ENCODE results near the gene SPEF1.

The SPEF1 gene

DNA sequence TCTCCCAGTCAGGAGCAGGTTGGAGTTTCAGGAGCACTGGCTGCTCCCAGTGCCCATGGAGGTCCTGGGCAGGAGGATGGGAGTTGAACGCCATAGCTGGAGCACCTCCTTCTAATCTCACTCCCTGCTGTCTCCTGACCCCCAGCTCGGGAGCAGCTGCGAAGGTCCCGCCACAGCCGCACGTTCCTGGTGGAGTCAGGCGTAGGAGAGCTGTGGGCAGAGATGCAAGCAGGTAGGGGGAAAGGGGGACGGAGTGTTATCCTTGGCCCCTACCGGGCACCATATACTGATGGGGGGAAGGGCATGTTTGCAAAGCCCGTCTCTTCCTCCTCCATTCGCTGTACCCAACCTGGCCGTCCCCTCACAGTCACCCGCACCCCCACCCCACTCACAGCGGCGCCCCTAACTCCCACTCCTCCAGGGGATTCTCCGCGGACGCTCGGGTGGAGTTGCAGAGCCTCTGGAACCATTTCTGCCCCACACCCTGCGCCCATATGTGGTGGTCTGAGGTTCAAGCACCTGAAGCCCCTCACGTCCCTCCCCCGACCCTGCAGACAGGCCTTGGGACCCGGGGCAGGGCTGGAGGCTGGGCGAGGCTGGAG is 32.1 kb downstream of the SPEF1 start:
- DNase-seq (ENCODE audit: low read depth in 2 of 2) = no peak

DNA sequence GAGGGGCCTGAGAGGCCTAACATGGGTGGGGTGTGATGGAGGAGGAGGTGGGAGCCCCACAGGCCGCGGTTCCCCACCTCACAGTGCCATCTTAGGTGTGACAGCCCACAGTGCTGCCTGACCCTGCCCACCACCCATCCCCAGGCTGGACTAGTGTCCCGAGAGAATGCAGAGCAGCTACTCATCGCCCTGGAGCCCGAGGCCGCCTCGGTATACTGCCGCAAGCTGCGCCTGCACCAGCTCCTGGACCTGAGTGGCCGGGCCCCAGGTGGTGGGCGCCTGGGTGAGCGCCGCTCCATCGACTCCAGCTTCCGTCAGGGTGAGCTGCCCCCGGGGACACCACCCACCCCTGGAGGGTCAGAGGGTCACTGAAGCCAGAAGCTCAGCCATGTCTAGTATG is 33.2 kb downstream of the SPEF1 start:
- no peak for DNase-seq (ENCODE audit: low read depth in 2 of 2)

DNA sequence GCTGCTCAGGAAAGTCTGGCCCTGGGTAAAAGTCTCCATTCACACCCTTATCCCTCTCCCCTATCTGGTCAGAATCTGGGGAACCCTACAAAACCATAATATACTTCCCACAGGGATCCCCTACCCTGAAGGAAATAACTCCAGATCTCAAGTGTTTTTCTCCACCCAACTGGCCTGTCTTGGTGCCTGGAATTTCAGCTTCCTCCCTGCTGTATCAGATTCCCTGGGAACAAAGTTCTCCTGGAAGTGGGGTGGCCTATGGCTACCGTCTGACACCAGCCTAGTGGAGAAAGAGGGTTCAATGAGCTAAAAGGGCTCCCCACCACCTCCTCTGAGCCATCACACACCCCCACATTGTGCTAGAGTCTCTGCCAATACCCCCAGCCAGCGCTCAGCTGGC is 33.8 kb downstream of the SPEF1 start:
- DNase-seq (ENCODE audit: low read depth in 2 of 2) = no peak

DNA sequence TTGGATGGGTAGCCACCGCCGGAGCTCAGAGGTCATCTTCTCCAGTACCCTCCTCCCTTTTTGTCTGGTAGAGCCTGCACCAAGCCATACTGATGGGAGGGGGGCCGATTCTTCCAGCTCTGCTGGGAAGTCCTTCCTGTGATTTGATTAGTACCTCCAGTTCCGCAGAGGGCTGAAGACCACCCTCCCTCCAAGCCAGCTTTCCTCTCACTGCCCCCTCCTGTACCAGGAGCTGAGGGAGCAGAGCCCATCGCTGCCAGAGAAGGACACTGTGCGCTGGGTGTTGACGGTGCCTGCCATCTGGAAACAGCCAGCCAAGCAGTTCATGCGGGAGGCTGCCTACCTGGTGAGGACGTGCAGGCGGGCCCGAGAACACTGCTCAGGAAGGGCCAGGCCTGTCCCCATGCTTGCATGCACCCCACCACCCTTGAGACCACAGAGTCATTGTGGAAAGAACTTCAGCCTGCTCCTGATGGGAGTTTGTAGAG is 35.5 kb downstream of the SPEF1 start:
- DNase-seq (ENCODE audit: low read depth in 2 of 2) = no peak

DNA sequence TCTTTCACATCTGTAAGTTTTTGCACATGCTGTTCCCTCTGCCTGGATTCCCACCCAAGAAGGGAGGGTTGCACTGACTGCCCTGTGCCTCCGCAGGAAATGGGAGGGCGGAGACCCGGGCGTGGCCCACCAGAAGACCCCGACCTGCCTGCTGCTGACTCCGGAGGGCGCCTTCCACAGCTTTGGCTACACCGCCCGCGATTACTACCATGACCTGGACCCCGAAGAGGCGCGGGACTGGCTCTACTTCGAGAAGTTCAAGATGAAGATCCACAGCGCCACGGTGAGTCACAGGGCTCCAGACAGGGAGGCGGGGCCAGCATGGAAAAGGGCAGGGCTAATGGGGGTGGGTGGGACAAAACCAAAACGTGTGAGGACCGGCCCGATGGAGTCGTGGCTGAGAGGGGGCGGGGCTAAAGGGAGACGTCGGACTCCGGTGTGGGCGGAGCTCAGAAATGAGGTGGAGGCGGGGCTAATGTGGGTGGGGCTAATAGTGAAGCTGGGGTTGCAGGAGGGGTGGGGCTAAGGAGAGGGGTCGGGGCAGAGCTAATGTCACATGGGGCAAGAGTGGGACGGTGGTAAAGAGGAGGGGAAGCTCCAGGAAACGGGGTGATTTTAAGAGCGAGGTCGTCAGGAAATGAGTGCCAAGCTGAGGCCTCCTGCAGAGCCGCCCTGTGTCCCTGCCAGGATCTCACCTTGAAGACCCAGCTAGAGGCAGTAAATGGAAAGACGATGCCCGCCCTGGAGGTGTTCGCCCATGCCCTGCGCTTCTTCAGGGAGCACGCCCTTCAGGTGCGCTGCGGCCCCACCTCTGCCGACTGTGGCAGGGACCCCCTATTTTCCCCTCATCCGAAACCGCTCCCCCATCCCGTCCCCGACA is 36.2 kb downstream of the SPEF1 start:
- DNase-seq (ENCODE audit: low read depth in 2 of 2) = peak; percentile 37 to 59

DNA sequence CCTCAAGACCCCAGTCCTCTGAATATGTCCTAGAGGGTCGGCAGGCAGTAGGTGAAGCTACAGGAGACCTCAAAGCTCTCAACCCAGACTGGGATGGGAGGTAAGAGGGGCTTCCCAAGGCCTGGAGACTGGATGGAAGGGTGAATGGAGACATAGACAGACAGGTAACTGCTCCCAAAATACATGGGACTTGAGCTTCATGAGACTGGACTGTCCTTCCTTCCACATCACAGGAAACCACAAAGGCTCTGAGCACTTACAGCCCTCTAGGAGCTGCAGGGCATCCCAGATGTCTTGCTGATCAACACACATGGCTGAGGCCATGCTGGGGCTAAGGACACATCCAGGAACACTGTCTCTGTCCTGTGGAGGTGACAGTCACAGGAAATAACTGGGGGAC is 37.2 kb downstream of the SPEF1 start:
- DNase-seq (ENCODE audit: low read depth in 2 of 2) = no peak

DNA sequence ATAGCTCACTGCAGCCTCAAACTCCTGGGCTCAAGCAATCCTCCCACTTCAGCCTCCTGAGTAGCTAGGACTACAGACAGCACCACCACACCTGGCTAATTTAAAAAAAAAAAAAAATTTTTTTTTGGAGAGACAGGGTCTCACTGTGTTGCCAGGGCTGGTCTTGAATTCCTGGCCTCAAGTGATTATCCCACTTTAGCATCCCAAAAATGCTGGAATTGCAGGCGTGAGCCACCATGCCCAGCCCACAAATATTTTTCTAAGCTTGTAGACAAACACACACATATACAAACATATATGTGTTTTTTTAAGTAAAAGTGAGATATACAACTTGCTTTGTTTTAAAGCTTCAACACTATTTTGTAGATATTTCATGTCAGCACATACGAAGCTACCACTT is 38.0 kb downstream of the SPEF1 start:
- no peak for DNase-seq (ENCODE audit: low read depth in 2 of 2)

DNA sequence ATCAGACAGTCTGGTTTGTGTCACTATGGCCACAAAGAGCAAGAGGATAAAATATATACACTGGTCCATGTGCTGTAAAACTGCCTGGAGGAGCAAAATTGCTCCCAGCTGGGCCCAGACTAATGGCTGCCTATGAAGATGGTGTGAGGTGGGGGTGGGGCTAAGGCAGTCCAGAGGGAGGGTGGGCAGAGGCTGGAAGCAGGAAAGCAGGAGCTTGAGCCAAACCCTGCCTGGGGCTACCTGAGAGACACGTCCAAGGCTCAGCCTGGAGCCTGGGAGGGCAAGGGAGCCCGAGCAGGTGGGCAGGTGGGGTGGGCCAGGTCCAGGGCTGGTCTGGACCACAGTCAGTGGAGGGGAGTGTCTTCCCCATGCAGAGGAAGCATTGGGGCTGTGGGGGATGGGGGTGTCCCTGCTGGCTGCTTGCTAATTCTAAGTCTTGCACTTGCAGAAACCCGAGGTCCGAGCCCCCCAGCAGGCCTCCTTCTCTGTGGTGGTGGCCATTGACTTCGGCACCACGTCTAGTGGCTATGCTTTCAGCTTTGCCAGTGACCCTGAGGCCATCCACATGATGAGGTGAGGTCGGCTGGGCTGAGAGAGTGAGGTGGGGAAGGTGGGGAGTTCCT is 39.3 kb downstream of the SPEF1 start:
- DNase-seq (ENCODE audit: low read depth in 2 of 2) = no peak

DNA sequence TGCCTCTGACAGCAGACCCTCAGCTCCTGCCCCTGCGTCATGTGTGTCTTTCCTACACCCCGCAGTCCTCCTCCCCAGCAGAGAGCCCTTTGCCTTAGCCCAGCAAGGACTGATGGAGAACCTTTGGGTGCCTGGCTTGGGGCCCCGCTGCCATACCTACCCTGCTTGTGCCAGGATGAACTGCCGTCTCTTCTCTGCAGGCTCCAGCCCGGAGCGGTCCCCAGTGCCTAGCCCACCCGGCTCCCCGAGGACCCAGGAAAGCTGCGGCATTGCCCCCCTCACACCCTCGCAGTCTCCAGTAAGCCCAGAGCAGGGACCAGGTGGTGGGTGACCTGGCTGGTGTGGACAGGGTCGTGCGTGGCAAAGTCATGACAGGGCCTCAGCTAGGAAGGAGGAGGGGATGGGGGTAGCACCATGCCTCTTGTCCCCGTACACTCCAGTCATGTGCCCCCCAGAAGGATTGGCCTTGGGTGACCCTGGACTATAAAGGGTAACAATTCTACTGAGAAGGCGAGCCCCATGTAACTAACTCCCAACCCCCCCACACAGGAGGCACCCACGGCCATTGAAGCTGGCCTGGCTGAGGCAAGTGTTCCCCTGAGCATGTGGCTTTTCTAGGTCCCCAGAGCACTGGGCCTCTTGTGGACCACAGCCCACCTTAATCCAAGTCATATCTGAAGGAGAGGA is 40.5 kb downstream of the SPEF1 start:
- no peak for DNase-seq (ENCODE audit: low read depth in 2 of 2)

DNA sequence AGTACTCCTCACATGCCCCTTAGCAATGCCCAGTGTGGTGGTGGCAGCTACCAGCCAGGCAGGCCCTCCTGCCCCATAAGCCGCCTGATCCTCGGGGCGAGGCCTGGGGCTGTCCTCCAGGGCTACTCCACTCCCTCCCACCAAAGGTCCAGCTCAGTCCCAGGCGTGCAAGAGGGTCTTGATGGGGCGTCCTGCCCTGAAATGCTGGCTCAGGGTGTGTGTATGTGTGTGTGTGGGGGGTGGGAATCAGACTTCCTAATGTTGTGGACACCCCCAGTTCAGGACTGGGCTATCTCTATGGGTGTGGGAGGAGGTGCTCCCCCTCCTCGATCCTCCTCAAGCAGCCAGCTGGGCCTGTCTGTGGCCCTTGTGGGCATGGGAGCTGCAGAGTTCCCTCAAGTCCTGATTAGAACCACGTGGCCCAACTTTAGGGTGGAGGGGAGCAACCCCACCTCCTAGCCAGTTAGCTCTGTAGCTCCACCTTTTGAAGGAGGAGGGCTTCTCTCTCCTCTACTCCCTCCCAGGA is 41.3 kb downstream of the SPEF1 start:
- no peak for DNase-seq (ENCODE audit: low read depth in 2 of 2)

DNA sequence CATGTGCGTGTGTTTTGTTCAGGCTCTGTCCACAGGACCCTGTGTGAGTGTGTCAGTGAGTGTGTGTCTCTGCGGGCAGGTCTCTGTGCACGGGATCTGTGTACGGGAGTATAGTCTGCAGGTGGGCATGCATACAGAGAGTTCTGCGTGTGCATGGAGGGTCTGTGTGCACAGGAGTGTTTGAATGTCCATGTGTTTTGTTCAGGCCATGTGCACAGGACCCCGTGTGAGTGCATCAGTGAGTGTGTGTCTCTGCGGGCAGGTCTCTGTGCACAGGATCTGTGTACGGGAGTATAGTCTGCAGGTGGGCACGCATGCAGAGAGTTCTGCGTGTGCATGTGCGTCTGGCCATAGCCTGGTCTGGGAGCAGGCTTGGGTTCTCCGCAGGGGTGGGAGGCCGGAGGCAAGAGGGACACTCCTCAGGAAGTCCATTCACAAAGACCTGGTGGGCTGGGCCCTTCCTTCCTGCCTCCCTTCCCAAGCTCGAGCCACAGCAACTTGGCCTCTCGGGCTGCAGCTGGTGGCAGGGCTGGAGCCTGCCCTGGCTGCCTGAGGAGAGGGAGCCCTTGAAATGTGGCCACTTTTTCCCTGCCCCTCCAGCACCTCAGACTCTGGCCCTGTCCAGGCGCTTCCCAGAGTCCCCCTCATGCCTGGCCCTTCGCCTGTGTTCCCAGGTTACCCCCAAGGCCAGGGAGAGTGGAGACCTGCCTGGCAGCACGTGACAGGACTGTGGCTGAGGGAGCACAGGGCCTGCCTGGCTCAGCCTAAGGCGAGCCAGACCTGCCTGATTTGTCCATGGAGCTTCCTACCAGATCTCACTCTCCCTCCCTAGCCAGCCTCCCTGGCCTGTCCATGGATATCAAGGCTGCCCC is 42.0 kb downstream of the SPEF1 start:
- DNase-seq (ENCODE audit: low read depth in 2 of 2) = no peak

DNA sequence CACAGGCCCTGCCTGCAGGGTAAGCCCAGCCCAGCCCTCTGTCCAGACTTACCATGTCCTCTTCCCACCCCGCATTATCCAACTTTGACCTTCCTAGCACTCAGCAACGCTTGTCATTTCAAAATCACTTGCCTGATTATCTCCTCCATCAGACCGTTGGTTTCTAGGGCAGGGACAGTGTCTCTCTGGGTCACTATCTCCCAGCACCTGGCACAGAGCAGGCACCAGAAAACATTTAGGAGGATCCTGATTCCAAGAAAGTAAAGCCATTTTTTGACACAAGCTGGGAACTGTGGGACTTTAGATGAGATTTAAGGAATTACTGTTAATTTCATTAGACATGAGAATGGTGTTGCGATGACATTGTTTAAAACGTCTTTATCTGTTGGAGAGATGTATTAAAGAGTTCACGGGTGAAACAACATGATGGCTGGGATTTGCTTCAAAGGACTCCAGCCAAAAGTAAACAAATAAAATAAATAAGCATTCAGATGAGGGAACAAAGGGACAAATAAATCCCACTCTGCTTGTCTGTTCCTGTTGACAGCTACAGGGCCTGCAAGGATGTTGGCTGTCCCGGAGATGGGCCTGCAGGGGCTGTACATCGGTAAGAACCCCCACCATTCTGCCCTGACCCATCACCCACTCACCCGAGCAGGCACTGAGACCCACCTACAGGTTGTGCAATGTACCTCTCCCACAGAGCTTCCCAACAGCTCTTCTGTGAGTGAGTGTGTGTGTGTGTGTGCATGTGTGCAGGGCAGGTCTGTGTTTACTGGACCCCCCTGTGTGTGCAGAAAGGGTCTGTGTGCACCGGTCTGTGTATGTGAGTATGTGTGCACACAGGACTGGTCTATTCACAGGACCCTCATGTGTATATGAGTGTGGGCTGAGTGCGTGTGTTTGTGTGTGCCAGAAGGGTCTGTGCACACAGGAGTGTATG is 42.9 kb downstream of the SPEF1 start:
- DNase-seq (ENCODE audit: low read depth in 2 of 2) = no peak

DNA sequence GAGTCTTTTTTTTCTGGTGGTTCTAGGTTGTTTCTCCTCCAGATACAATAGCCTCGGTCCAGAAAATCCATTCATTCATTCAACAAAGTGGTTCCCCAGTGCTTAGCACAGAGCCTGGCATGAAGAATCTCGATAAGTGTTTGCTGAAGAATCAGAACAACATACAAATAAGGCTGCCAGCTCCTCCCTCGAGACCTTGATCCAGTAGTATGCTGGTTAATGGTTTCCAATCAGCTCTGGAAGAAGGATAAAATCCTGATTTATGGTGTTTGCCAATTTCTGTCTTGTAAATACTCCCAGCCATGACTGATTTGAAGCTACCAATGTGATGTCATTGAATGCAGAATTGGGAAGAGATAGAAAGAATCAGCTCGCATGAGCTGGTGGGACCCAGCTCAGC is 45.5 kb downstream of the SPEF1 start:
- DNase-seq (ENCODE audit: low read depth in 2 of 2) = no peak

DNA sequence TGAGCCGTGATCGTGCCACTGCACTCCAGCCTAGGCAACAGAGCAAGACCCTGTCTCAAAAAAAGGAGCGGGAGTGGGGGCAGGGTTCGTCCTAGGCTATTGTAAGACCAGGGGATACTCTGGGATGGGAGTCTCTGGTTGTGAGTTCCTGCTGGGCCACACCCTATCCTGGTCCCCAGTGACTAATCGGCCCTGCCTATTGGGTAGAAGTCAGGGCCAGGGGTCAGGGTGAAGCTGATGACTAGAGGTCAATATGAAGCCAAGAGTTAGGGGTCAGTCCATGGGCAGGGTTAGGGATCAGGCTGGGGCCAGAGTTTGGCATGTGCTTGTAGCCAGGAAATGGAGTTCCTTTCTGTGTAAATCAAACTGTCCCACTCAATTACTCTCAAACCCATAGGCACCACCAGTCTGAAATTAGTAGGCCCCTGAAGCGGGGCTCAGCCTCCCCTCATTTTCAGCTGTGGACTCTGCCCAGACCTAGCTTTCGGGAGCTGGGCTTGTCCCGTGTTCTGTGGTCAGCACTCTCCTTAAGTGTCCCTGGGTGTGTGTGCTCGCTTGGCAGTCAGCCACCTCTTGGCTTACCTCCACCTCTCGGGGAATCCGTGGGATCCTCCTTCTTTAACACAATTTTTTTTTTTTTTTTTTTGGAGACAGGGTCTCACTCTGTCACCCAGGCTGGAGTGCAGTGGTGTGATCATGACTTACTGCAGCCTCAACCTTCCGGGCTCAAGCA is 47.0 kb downstream of the SPEF1 start:
- DNase-seq (ENCODE audit: low read depth in 2 of 2) = no peak

DNA sequence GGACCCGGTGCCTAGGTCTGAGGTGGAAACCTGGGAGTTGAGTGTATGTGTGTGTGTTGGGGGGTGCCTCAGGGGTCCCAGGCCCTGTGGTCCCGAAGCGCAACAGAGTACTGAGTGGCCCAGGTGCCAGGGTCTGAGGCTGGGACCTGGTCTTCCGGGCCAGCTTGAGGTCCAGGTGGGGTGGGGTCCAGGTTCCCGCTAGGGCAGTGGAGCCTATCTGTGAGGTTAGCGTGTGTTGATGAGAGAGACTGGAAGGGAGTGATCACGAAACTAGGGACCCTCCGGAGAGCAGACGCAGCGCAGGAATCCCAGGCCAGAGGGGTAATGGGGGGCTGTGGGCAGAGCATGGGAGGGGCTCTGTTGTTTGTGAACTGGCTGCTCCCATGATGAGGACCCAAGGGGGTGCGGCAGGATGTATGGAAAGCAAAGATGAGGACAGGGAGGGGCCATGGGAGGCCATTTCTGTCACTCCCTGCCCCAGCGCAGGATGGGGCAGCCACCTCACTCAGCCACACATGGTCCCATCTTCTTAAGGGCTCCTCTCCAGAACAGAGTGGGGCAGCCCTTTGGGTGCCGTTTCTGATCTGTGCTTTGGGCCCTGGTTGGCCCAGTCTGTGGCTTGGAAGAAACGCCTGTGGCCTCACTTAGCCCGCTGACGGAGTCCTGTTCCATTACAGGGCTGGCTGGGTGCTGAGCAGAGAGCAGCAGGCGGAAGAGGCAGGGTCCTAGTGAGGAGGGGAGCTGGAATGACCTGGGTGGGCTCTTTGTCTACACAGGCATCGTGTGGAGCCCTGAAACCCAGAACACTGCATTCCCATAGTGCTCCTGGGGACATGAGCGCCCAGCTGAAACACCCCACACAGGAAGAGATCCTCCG is 47.9 kb downstream of the SPEF1 start:
- DNase-seq (ENCODE audit: low read depth in 2 of 2) = no peak

DNA sequence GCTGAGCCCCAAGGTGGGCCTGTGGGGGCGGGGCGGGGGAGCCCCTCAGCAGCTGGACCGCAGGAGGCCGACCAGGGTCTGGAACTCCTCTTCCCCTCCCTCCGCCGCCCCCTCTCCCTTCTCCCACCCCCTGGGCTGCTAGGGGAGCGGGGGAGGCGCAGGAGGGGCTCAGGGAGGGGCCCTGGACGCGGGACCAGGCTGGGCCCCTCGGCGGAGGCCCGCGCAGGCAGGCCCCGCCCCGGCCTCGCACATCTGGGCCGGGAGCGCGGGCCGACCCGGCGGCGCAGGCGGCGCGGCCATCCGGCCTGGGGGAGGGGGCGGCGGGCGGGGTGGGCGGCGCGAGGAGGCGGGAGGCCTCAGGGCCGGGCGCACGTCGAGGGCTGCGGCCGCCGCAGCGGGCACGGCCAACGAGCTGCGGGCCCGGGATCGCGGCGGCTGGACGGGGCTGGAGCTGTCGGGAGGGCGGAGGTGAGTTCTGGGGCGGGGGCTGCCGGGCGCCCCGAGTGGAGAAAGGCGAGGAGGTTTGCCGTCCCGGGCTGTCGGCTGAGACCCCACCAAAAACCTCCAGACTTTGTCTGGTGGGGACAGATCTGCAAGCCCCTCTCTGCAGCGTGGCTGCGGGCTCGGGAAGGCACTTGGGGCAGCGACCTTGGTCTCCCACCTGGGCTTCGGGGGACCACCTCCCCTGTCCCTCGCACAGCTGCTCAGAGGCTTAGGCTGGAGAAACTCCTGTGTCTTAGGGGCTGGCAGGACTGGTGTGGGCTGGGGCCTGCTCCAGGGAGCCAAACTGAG is 48.7 kb downstream of the SPEF1 start, which contains the start of gene HSPA12B:
HSPA12B (plus strand) TSS at position 359 of the 792 bp plus-strand sequence. CDS start 5,990 bp downstream, outside the sequence.
- no peak for DNase-seq (ENCODE audit: low read depth in 2 of 2)

DNA sequence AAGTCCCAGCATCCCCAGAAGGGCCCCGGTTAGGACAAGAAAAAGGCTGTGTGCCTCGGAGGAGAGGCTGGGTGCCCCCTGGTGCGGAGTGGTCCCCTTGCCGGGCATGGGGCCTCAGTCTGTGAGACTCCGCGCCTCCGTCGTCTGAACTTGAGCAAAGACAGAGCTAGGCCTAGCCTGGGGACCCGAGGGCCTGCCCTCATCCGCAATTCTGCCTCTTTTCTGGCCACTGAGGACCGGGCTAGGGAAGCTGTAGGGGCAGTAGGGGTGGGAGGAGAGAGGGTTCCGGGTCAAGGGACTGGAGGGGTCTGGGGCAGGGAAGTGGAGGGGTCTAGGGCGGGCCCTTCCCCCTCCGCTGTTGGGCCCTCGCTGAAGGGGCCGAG is 49.3 kb downstream of the SPEF1 start:
- DNase-seq (ENCODE audit: low read depth in 2 of 2) = no peak
